PC-3 (cell line): ENCODE data around the gene ARIH2. TPM values are rescaled to one million over a fixed set of nuclear protein-coding genes. Genes with fewer than 3 reads are reported as not detected.

Experiments used
- ATAC-seq: fragments of 200-7000 bp; cut with Tn5 transposase; 2 replicates; pipeline ENCODE4 v1.9.1; 2020; ENCODE audit warnings: mild to moderate bottlenecking, moderate library complexity
- BruUV-seq: library from RNA; stranded (reverse); fragments of 400-500 nt; replicated peaks from 2 replicates; lab custom pipeline; 2021; lab: Mats Ljungman, UMichigan
- CTCF ChIA-PET: fragments of 300-600 bp; sonication (Branson Sonifier 250); formaldehyde crosslinking; loops from one replicate; lab custom pipeline; 2022; ENCODE audit warnings: antibody characterized with exemption; lab: Charles Lee
- POLR2A ChIA-PET: fragments of 300-600 bp; sonication (Branson Sonifier 250); formaldehyde crosslinking; loops from one replicate; lab custom pipeline; 2022; ENCODE audit warnings: antibody characterized with exemption; ENCODE audit not compliant: unreplicated experiment; lab: Charles Lee
- DNase-seq: peaks from one replicate; pipeline ENCODE4 v3.0.0-alpha.2; 2015
- H2AFZ ChIP-seq: fragments of 300-600 bp; sonication (generic); 2 replicates; pipeline ENCODE4 v1.6.0; 2016; ENCODE audit warnings: antibody characterized with exemption, low read length
- H3F3A ChIP-seq: fragments of 300-600 bp; sonication (generic); one replicate; pipeline ENCODE4 v1.6.0; 2017; ENCODE audit warnings: antibody characterized with exemption, low read length, control low read depth, mild to moderate bottlenecking; ENCODE audit not compliant: unreplicated experiment
- H3K27ac ChIP-seq: fragments of 300-600 bp; sonication (generic); 2 replicates; pipeline ENCODE4 v1.5.1; 2016; ENCODE audit warnings: mild to moderate bottlenecking, low read length
- H3K27me3 ChIP-seq: fragments of 300-600 bp; sonication (generic); 2 replicates; pipeline ENCODE4 v1.6.1; 2016; ENCODE audit warnings: low read length, mixed read lengths
- H3K36me3 ChIP-seq: fragments of 300-600 bp; sonication (generic); 2 replicates; pipeline ENCODE4 v1.6.1; 2016; ENCODE audit warnings: low read depth, mixed run types, low read length, mixed read lengths
- H3K4me1 ChIP-seq: fragments of 300-600 bp; sonication (generic); 2 replicates; pipeline ENCODE4 v1.5.1; 2016; ENCODE audit warnings: low read length; ENCODE audit not compliant: insufficient read depth
- H3K4me2 ChIP-seq: fragments of 300-600 bp; sonication (generic); 2 replicates; pipeline ENCODE4 v1.6.0; 2016; ENCODE audit warnings: low read length
- H3K4me3 ChIP-seq: fragments of 300-600 bp; sonication (generic); 2 replicates; pipeline ENCODE4 v1.5.1; 2016; ENCODE audit warnings: mild to moderate bottlenecking, low read length, mixed read lengths
- H3K79me2 ChIP-seq: fragments of 300-600 bp; sonication (generic); 2 replicates; pipeline ENCODE4 v1.6.1; 2017; ENCODE audit warnings: low read length, mixed read lengths
- H3K9ac ChIP-seq: fragments of 300-600 bp; sonication (generic); 2 replicates; pipeline ENCODE4 v1.6.0; 2016; ENCODE audit warnings: mild to moderate bottlenecking, low read length
- H3K9me2 ChIP-seq: fragments of 300-600 bp; sonication (generic); replicated peaks from 2 replicates; pipeline ENCODE4 v1.6.1; 2016; ENCODE audit warnings: mixed run types, low read length, mixed read lengths
- H3K9me3 ChIP-seq: fragments of 300-600 bp; sonication (generic); 2 replicates; pipeline ENCODE4 v1.6.1; 2016; ENCODE audit warnings: low read length, mixed read lengths
- H4K20me1 ChIP-seq: fragments of 300-600 bp; sonication (generic); 2 replicates; pipeline ENCODE4 v1.6.1; 2016; ENCODE audit warnings: low read length, mixed read lengths
- CTCF ChIP-seq: fragments of 300-600 bp; sonication (generic); conservative IDR thresholded peaks from 2 replicates; pipeline ENCODE4 v1.5.1; 2017; ENCODE audit warnings: antibody characterized with exemption, low read depth, mild to moderate bottlenecking, low read length
- EZH2 ChIP-seq: fragments of 300-600 bp; sonication (generic); IDR thresholded peaks from one replicate; pipeline ENCODE4 v1.6.1; 2017; ENCODE audit warnings: antibody characterized with exemption, mild to moderate bottlenecking, low read length; ENCODE audit not compliant: unreplicated experiment
- EZH2phosphoT487 ChIP-seq: fragments of 300-600 bp; sonication (generic); IDR thresholded peaks from 2 replicates; pipeline ENCODE4 v1.6.1; 2018; ENCODE audit warnings: mild to moderate bottlenecking, antibody characterized with exemption, low read length, borderline replicate concordance
- intact Hi-C: fragments of 100-400 bp; cut with micrococcal nuclease; formaldehyde crosslinking; loops from 2 replicates; pipeline ENCODE4 v1.9.0; 2023
- total RNA-seq: library from RNA; depleted of rRNA; stranded (reverse); fragments of >200 nt; gene quantifications from 2 replicates; pipeline ENCODE4 v1.2.3, GENCODE V29; 2014

ARIH2 gene
- total RNA-seq, 1 experiment from 2014 or later, result 136 TPM

- ChIA-PET POLR2A (interaction anchor here (0.7 kb wide), 1 partner anchor 87 kb away, joined by 5 read pairs; no protein-coding TSS in a partner anchor), CTCF (no interaction called here)
- Histone ChIP-seq H2AFZ (no peak overlapping the region), H3K4me1 (no peaks in the 10 kb centered on the region), H3K4me3 (no peak overlapping the region), H3K79me2 (peaks cover 5% of the 10 kb centered on the region; the same call in 1 of the 2 replicates), H4K20me1 (no peaks in the 10 kb centered on the region; the same call in 1 of the 2 replicates), H3K27ac (no peak overlapping the region), H3F3A (no peaks in the 10 kb centered on the region), H3K9me3 (no peaks in the 10 kb centered on the region), H3K9ac (no peak overlapping the region), H3K27me3 (no peaks in the 10 kb centered on the region), H3K36me3 (peaks cover 20% of the 10 kb centered on the region), H3K9me2 (no peaks in the 10 kb centered on the region), H3K4me2 (no peak overlapping the region)
- intact Hi-C loops, result no loop called here
- ATAC-seq, result no peak
- DNase-seq, result no peak
- no peak for TF ChIP-seq EZH2
- TF ChIP-seq EZH2phosphoT487, result no peak
- no peak for TF ChIP-seq CTCF
- no TSS peak for BruUV-seq
Observed at GRCh38 chr3:48960841-48961413, 42.3 kb downstream of the ARIH2 start.

- H3K9me2 ChIP-seq, result no peaks in the 10 kb centered on the region
- no peaks in the 10 kb centered on the region for H3K27me3 ChIP-seq
- H3K9ac ChIP-seq, result no peak overlapping the region
- H4K20me1 ChIP-seq, result no peaks in the 10 kb centered on the region; the same call in 1 of the 2 replicates
- H3K4me3 ChIP-seq, result no peak overlapping the region
- TF ChIP-seq EZH2phosphoT487, result no peak
- no peak for TF ChIP-seq CTCF
- TF ChIP-seq EZH2, result no peak
- H3K79me2 ChIP-seq, result no peaks in the 10 kb centered on the region; the same call in 1 of the 2 replicates
- DNase-seq (no peak), ATAC-seq (no peak)
- H3K27ac ChIP-seq, result no peak overlapping the region
- no peak overlapping the region for H2AFZ ChIP-seq
- BruUV-seq, result no TSS peak
- ChIA-PET POLR2A (no interaction called here), CTCF (no interaction called here)
- no peak overlapping the region for H3K4me2 ChIP-seq
- no peaks in the 10 kb centered on the region for H3K4me1 ChIP-seq
- intact Hi-C loops, result no loop called here
- H3K9me3 ChIP-seq, result no peaks in the 10 kb centered on the region
- peaks cover 25% of the 10 kb centered on the region for H3K36me3 ChIP-seq
- no peaks in the 10 kb centered on the region for H3F3A ChIP-seq
Observed at GRCh38 chr3:48962340-48962739, 43.7 kb downstream of the ARIH2 start.

GRCh38 chr3:48962939-48963338, 44.3 kb downstream of the ARIH2 start:
- intact Hi-C loops, result no loop called here
- H2AFZ ChIP-seq, result no peak overlapping the region
- H3K9me3 ChIP-seq, result no peaks in the 10 kb centered on the region
- ChIA-PET POLR2A (no interaction called here), CTCF (no interaction called here)
- H3K79me2 ChIP-seq, result no peaks in the 10 kb centered on the region
- no peak overlapping the region for H3K9ac ChIP-seq
- no peaks in the 10 kb centered on the region for H3K27me3 ChIP-seq
- no peak for DNase-seq
- no peak for TF ChIP-seq EZH2
- no peak for TF ChIP-seq CTCF
- TF ChIP-seq EZH2phosphoT487, result no peak
- ATAC-seq, result no peak
- H3K4me2 ChIP-seq, result no peak overlapping the region
- H3F3A ChIP-seq, result no peaks in the 10 kb centered on the region
- no peak overlapping the region for H3K4me3 ChIP-seq
- H3K36me3 ChIP-seq, result peaks cover 28% of the 10 kb centered on the region
- no peaks in the 10 kb centered on the region for H3K9me2 ChIP-seq
- H3K4me1 ChIP-seq, result no peaks in the 10 kb centered on the region
- H4K20me1 ChIP-seq, result no peaks in the 10 kb centered on the region; the same call in 1 of the 2 replicates
- H3K27ac ChIP-seq, result no peak overlapping the region
- BruUV-seq, result no TSS peak
